Activated CD4-positive, alpha-beta T cell treated with anti-CD3 and anti-CD28 coated beads, Interleukin-2, amount 50 U/mL, for 24 hours (primary cell): ENCODE data around the gene HPS3.
"Not testable (repeated sequence)": the region's sequence is repeated elsewhere in the genome, so short reads cannot be mapped to it uniquely, and the experiment has no call there.

Experiments
- DNase-seq, 2 donors: peaks; one replicate each; pipeline ENCODE4 v3.0.0-alpha.2; 2020; ENCODE audit warnings: low read depth in 1 of 2, low spot score in 1 of 2

The HPS3 gene

DNA sequence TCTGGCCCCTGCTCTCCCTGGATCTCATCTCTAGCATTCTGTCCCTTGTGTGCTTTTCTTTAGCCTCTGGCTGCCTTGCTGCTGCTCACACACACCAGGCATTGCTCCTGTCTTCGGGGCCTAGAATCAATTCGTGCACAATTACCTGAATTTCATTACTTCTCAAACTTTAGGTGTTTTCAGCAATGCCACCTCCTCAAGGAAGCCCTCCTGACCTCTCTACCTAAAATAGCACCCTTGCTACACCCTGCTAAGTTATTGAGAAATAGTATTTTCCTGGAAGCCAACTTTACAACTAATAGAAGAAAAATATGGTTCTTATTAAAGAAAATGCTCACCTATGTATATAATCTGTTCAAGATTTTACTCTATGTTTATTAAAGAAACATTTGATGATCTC lies 51.7 kb downstream of the HPS3 start:
- no peak for DNase-seq

- no peak for DNase-seq
These were observed 56.8 kb downstream of the HPS3 start for GRCh38 chr3:149186219-149186618.

GRCh38 chr3:149186721-149187120 lies 57.3 kb downstream of the HPS3 start:
- no peak for DNase-seq

GRCh38 chr3:149188494-149188893 lies 59.1 kb downstream of the HPS3 start:
- no peak for DNase-seq

GRCh38 chr3:149195221-149195620 lies 65.8 kb downstream of the HPS3 start:
- DNase-seq, result no peak

GRCh38 chr3:149196805-149197592 lies 67.6 kb downstream of the HPS3 start:
- not testable (repeated sequence) for DNase-seq

- no peak for DNase-seq
These were observed 68.2 kb downstream of the HPS3 start for GRCh38 chr3:149197669-149198068.

DNA sequence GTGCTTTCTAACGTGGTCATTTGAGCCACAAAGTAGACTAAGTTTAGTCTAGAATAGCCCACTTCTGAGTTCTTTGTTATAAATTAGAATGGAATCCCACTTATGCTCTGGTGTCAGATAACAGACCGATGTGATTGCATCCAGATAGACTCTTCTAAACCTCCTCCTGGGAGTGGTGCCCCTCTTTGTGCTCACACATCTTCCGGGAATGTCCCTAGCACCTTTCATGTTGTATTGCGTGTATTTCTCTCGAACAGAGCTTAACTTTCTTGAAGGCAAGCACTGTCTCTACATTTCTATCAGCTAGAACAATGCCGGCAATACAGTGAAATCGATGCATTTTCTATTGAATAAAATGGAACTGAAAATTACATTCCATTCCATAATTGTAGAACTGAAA lies 69.2 kb downstream of the HPS3 start:
- no peak for DNase-seq

DNA sequence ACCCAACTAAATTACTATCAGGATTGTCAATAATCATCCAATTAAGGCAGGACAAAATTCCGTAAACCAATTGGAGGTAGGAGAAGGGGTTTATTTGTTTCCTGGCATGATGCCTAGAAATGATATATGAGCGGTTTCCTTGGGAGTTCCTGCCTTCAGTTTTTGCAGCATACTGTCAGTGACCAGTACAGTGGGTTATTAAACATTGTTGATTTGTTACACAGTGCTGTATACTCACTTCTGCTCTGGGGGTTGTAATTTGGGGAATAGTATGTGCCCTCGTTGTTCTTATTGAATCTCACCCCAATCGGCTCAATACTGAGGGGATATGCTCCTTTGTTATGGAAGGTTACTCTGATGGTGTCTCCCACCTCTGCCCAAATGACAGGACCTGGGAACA lies 70.0 kb downstream of the HPS3 start:
- no peak for DNase-seq

- DNase-seq, result no peak
These were observed 74.3 kb downstream of the HPS3 start for GRCh38 chr3:149203758-149204157.

- no peak for DNase-seq
These were observed 75.1 kb downstream of the HPS3 start for GRCh38 chr3:149204390-149204991.

- DNase-seq, result no peak
These were observed 78.0 kb downstream of the HPS3 start for GRCh38 chr3:149207475-149207874.

DNA sequence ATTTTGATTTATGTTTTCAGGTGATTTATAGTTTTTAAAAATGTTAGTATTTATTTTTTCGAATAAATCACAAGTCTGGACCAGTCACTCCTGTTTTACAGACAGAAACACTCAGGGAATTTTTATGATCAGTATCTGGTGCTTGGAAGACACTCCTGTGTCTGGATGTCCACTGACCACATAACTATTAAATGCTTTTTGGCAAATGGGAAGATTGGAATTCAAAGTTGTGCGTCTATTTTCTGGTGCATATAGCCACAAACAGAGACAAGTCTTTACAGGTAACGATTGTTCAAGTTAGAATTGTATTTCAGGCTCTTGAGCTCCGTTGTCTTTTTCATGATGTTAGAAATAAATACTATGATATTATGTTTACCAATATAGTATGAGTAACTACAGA lies 80.0 kb downstream of the HPS3 start:
- no peak for DNase-seq

- DNase-seq, result no peak
These were observed 82.9 kb downstream of the HPS3 start for GRCh38 chr3:149212386-149212785.

DNA sequence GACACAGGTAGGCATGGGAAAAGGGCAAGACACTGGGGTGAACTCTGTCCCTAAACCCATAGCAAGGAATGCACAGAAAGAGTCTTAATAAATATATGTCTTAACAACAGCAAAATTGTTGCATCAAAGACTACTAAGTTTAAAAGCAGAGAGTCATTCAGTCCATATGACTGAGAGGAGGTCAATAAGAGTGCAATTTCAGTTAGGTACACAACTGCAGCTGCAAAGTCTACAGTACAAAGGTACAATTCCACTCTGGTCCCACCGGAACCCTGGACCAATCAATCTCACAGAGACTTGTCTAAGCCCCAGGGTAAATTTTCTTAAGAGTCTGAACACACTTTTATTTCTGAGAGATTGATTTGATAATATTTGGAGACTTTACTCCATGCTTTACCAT lies 85.3 kb downstream of the HPS3 start:
- no peak for DNase-seq

DNA sequence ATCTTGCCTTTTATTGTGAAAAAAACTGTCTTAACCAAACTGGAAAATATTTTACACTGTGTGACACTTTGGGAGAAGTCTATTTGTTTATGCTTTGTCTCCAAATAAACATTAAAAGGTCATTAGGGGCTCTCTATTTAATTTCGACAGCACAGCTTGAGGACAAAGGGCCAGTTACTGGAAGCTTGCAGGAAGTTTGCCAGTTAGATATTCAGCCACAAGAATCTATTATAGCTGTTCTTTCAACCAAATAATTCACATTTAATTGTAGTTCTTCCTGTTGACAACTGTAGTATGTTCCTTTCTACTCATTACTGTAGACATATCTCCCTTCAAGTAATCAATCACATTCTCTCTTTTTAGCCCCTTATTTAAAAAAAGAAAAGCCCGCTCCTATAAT lies 86.1 kb downstream of the HPS3 start:
- no peak for DNase-seq

- DNase-seq, result no peak
These were observed 86.9 kb downstream of the HPS3 start for GRCh38 chr3:149216193-149216869.

DNA sequence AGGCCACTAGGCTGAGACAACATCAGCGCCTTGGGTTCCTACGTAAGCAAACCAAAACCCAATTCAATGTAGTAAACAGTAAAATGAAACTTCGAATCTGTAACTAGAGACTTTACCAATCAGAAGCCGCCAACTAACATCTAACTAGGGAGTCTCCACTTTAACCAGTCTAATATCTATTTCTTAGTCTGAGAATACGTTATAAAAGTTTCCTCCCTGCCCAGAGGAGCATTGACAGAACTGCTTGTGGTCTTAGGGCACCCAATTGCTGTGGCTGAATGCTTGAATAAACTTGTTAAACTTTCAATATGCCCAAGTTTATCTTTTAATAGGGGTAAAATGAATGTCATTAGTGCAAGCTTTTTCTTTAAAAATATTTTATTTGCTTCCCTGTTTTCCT lies 87.9 kb downstream of the HPS3 start:
- no peak for DNase-seq

- DNase-seq, result not testable (repeated sequence)
These were observed 90.1 kb downstream of the HPS3 start for GRCh38 chr3:149219380-149220121.

DNA sequence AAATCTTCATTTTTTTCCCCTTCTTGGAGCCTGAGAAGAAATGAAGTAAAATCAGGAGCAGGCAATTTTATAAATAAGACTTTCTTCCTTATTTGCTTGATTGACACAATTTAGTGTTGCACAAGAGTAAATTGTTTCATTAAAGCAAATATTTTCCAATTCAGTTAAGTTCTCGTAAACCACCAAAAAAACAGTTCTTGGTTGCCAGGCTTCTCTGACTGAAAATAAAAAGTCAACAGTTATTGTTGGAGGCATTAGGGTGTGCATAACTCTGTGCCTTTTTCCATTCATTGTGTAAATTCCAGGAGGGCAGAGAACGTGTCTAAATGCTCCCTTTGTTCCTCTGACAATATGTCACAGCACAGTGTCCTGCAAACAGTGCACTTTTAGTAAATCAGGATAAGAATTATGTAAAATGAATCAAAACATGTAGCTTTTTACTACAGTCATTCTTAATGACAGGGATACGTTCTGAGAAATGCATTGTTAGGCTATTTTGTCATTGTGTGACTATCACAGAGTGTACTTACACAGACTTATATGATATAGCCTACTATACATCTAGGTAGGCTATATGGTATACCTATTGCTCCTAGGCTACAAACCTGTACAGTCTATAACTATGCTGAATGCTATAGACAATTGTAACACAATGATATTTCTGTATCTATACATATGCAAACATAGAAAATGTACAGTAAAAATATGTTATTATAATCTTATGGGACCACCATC lies 92.5 kb downstream of the HPS3 start, which contains the start of gene CP:
Gene CP, minus strand, starts transcription at position 47 of the 735 bp plus-strand sequence. Its CDS starts 37 bp downstream, at position 10.
- DNase-seq, result no peak
